Hematopoietic multipotent progenitor cell treated with erythropoietin and hydrocortisone succinate and interleukin-3 and kit ligand, for 15 days (in vitro differentiated cells): ENCODE measurements around the gene KIF6.

ENCODE experiments used
- DNase-seq: peaks from one replicate; pipeline ENCODE4 v3.0.0-alpha.2; 2015; ENCODE audit warnings: low spot score

Gene KIF6

GRCh38 chr6:39593646-39594045, 131.6 kb downstream of the KIF6 start:
- DNase-seq, result no peak

- DNase-seq, result no peak
Observed at GRCh38 chr6:39590871-39591393, 134.3 kb downstream of the KIF6 start.

- no peak for DNase-seq
Observed at GRCh38 chr6:39587080-39587479, 138.1 kb downstream of the KIF6 start.

- no peak for DNase-seq
Observed at GRCh38 chr6:39585641-39586040, 139.6 kb downstream of the KIF6 start.

GRCh38 chr6:39577446-39578165, 147.6 kb downstream of the KIF6 start:
- DNase-seq, result no peak

GRCh38 chr6:39576556-39577303, 148.5 kb downstream of the KIF6 start:
- DNase-seq, result no peak

- DNase-seq, result no peak
Observed at GRCh38 chr6:39574991-39575390, 150.2 kb downstream of the KIF6 start.

- no peak for DNase-seq
Observed at GRCh38 chr6:39573541-39573940, 151.7 kb downstream of the KIF6 start.

- DNase-seq, result no peak
Observed at GRCh38 chr6:39572661-39573340, 152.4 kb downstream of the KIF6 start.

GRCh38 chr6:39568896-39569295, 156.3 kb downstream of the KIF6 start:
- DNase-seq, result no peak

- no peak for DNase-seq
Observed at GRCh38 chr6:39567091-39567490, 158.1 kb downstream of the KIF6 start.

GRCh38 chr6:39566456-39566855, 158.8 kb downstream of the KIF6 start:
- DNase-seq, result no peak

GRCh38 chr6:39565956-39566355, 159.3 kb downstream of the KIF6 start:
- DNase-seq, result no peak

- DNase-seq, result no peak
Observed at GRCh38 chr6:39563566-39564311, 161.5 kb downstream of the KIF6 start.

- DNase-seq, result no peak
Observed at GRCh38 chr6:39561536-39562266, 163.5 kb downstream of the KIF6 start.

GRCh38 chr6:39560915-39561314, 164.3 kb downstream of the KIF6 start:
- DNase-seq, result no peak

- no peak for DNase-seq
Observed at GRCh38 chr6:39558591-39559190, 166.5 kb downstream of the KIF6 start.

GRCh38 chr6:39558079-39558478, 167.1 kb downstream of the KIF6 start:
- no peak for DNase-seq

GRCh38 chr6:39555136-39555535, 170.1 kb downstream of the KIF6 start:
- no peak for DNase-seq

- no peak for DNase-seq
Observed at GRCh38 chr6:39553860-39554802, 171.1 kb downstream of the KIF6 start.
